Upper lobe of right lung (tissue), 1 donor: ENCODE data around the gene AGPAT3. TPM values are rescaled to one million over a fixed set of nuclear protein-coding genes. Genes with fewer than 3 reads are reported as not detected.

Source experiments
- ATAC-seq: fragments of 200-7000 bp; cut with Tn5 transposase; one replicate; pipeline ENCODE4 v1.9.1; 2020; ENCODE audit warnings: mild to moderate bottlenecking, moderate library complexity
- DNase-seq: peaks from one replicate; pipeline ENCODE4 v3.0.0-alpha.2; 2020
- H3K27ac ChIP-seq: fragments of 200-600 bp; one replicate; pipeline ENCODE4 v1.8.0; 2022
- H3K27me3 ChIP-seq: fragments of 200-600 bp; one replicate; pipeline ENCODE4 v1.8.0; 2022; ENCODE audit warnings: mild to moderate bottlenecking
- H3K36me3 ChIP-seq: fragments of 200-600 bp; one replicate; pipeline ENCODE4 v1.8.0; 2022
- H3K4me1 ChIP-seq: fragments of 200-600 bp; one replicate; pipeline ENCODE4 v1.8.0; 2022
- H3K4me3 ChIP-seq: fragments of 200-600 bp; one replicate; pipeline ENCODE4 v1.8.0; 2022; ENCODE audit warnings: mild to moderate bottlenecking
- H3K9me3 ChIP-seq: fragments of 200-600 bp; one replicate; pipeline ENCODE4 v1.8.0; 2022
- intact Hi-C: fragments of 100-400 bp; cut with DNase I; formaldehyde crosslinking; loops from one replicate; pipeline ENCODE4 v1.11.0; 2022
- total RNA-seq: library from RNA; stranded (reverse); fragmentation: NEBNext Ultra II Directional; extraction: Animal tissue kit (Norgen Biotek cat#: 25700); gene quantifications from one replicate; pipeline ENCODE4 v1.2.1, GENCODE V29; 2021
- TF ChIP-seq, protein P1 (sequence below): fragments of 200-600 bp; IDR thresholded peaks from one replicate; pipeline ENCODE4 v1.8.0; 2022; ENCODE audit warnings: antibody characterized with exemption
- donor health status: DM: no; HTN: yes; CAD: no; lungs with severe emphysema.

Gene AGPAT3
- total RNA-seq, 1 donor from 2014 or later, result 86.0 TPM

GRCh38 chr21:44024887-44025353 is 159.9 kb downstream of the AGPAT3 start:
- H3K27ac ChIP-seq, result peak overlapping the region; percentile 66
- no peak overlapping the region for H3K4me3 ChIP-seq
- no peaks in the 10 kb centered on the region for H3K9me3 ChIP-seq
- DNase-seq (no peak), ATAC-seq (peak; percentile 93)
- intact Hi-C loops, result no loop called here
- TF ChIP-seq, protein P1, sequence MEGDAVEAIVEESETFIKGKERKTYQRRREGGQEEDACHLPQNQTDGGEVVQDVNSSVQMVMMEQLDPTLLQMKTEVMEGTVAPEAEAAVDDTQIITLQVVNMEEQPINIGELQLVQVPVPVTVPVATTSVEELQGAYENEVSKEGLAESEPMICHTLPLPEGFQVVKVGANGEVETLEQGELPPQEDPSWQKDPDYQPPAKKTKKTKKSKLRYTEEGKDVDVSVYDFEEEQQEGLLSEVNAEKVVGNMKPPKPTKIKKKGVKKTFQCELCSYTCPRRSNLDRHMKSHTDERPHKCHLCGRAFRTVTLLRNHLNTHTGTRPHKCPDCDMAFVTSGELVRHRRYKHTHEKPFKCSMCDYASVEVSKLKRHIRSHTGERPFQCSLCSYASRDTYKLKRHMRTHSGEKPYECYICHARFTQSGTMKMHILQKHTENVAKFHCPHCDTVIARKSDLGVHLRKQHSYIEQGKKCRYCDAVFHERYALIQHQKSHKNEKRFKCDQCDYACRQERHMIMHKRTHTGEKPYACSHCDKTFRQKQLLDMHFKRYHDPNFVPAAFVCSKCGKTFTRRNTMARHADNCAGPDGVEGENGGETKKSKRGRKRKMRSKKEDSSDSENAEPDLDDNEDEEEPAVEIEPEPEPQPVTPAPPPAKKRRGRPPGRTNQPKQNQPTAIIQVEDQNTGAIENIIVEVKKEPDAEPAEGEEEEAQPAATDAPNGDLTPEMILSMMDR, result no peak
- H3K4me1 ChIP-seq, result peaks cover 42% of the 10 kb centered on the region
- H3K27me3 ChIP-seq, result no peaks in the 10 kb centered on the region
- no peaks in the 10 kb centered on the region for H3K36me3 ChIP-seq

GRCh38 chr21:44027607-44028286 is 162.7 kb downstream of the AGPAT3 start:
- Histone ChIP-seq H3K4me3 (no peak overlapping the region), H3K9me3 (no peaks in the 10 kb centered on the region), H3K27ac (no peak overlapping the region), H3K36me3 (peaks cover 9% of the 10 kb centered on the region), H3K27me3 (no peaks in the 10 kb centered on the region), H3K4me1 (peaks cover 28% of the 10 kb centered on the region)
- TF ChIP-seq, protein P1, result no peak
- DNase-seq, result no peak
- ATAC-seq, result no peak
- intact Hi-C loops, result no loop called here

- Histone ChIP-seq H3K4me3 (no peak overlapping the region), H3K9me3 (no peaks in the 10 kb centered on the region), H3K36me3 (peaks cover 14% of the 10 kb centered on the region), H3K4me1 (peaks cover 28% of the 10 kb centered on the region), H3K27ac (no peak overlapping the region), H3K27me3 (no peaks in the 10 kb centered on the region)
- intact Hi-C loops, result no loop called here
- DNase-seq (no peak), ATAC-seq (no peak)
- TF ChIP-seq, protein P1, result no peak
These were observed 163.2 kb downstream of the AGPAT3 start for GRCh38 chr21:44028287-44028659.

DNA sequence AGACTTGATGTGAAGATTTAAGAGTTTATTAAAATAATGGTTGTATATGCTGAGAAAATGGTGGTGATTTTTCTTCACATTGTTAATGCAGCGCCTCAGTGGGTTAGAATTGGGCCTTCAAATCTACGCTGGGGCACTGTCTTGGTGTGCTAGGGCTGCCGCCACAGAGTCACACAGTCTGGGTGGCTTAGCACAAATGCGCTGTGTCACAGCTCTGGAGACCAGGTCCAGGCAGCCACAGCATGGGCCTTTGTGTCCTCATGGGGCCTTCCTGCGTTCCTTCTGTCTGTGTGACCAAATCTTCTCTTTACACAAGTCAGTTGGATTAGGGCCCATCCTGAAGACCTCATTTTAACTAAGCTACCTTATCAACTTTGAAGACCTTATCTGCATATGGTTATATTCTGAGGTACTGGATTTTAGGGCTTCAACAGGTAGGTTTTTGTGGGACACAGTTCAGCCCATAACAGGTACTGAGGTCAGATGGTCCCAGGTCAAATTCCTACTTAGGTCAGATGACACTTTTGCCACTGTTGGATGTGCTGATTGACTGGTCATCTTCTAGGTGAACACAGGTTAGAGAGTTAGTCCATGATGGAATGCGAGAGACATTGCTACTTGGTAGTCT is 164.6 kb downstream of the AGPAT3 start:
- peaks cover 25% of the 10 kb centered on the region for H3K36me3 ChIP-seq
- intact Hi-C loops, result no loop called here
- no peak overlapping the region for H3K27ac ChIP-seq
- DNase-seq (no peak), ATAC-seq (no peak)
- H3K4me1 ChIP-seq, result peaks cover 21% of the 10 kb centered on the region
- TF ChIP-seq, protein P1, result no peak
- no peaks in the 10 kb centered on the region for H3K9me3 ChIP-seq
- H3K4me3 ChIP-seq, result no peak overlapping the region
- H3K27me3 ChIP-seq, result no peaks in the 10 kb centered on the region

- no peak overlapping the region for H3K27ac ChIP-seq
- ATAC-seq (no peak), DNase-seq (no peak)
- TF ChIP-seq, protein P1, result no peak
- no peaks in the 10 kb centered on the region for H3K9me3 ChIP-seq
- no peaks in the 10 kb centered on the region for H3K27me3 ChIP-seq
- no peak overlapping the region for H3K4me3 ChIP-seq
- no peaks in the 10 kb centered on the region for H3K4me1 ChIP-seq
- intact Hi-C loops, result no loop called here
- H3K36me3 ChIP-seq, result peaks cover 73% of the 10 kb centered on the region
These were observed 170.2 kb downstream of the AGPAT3 start for GRCh38 chr21:44035244-44035643.

Other genes starting within 250 kb of the AGPAT3 start
- 0.41 TPM for gene HSF2BP, start 205.7 kb upstream of the AGPAT3 start, total RNA-seq
- gene RRP1B, start 205.7 kb upstream of the AGPAT3 start, total RNA-seq, result 18.4 TPM
- gene PDXK, start 146.1 kb upstream of the AGPAT3 start, total RNA-seq, result 280 TPM
- 148 TPM for gene CSTB, start 88.9 kb upstream of the AGPAT3 start, total RNA-seq
- gene RRP1, start 75.6 kb upstream of the AGPAT3 start, total RNA-seq, result 19.0 TPM
- 42.6 TPM for gene TRAPPC10, start 147.1 kb downstream of the AGPAT3 start, total RNA-seq
- 9.9 TPM for gene PWP2, start 242.2 kb downstream of the AGPAT3 start, total RNA-seq